ENCODE results near the gene ZNG1A. TPM values are rescaled to one million over a fixed set of nuclear protein-coding genes. Genes with fewer than 3 reads are reported as not detected.
"Not testable (repeated sequence)": the region's sequence is repeated elsewhere in the genome, so short reads cannot be mapped to it uniquely, and the experiment has no call there.

The ZNG1A gene
- total RNA-seq, 4 donors from 2014 or later, result 21.9 to 34.5 (median 25.4) TPM

- no peak for TF ChIP-seq CTCF (IDR thresholded peaks at IDR 0.05)
- ATAC-seq (ENCODE audit: low FRiP score) (no peak), DNase-seq (ENCODE audit: low spot score) (no peak)
These were observed 32.7 kb upstream of the ZNG1A start for GRCh38 chr9:211557-211956.

GRCh38 chr9:211036-211435, 32.2 kb upstream of the ZNG1A start:
- TF ChIP-seq CTCF (IDR thresholded peaks at IDR 0.05), result no peak
- DNase-seq (ENCODE audit: low spot score), result no peak
- ATAC-seq (ENCODE audit: low FRiP score), result no peak

GRCh38 chr9:209143-209758, 30.4 kb upstream of the ZNG1A start:
- ATAC-seq (ENCODE audit: low FRiP score), result peak; percentile 23
- DNase-seq (ENCODE audit: low spot score), result no peak
- TF ChIP-seq CTCF (IDR thresholded peaks at IDR 0.05), result no peak

- DNase-seq (ENCODE audit: low spot score) (no peak), ATAC-seq (ENCODE audit: low FRiP score) (no peak)
- TF ChIP-seq CTCF (IDR thresholded peaks at IDR 0.05), result no peak
These were observed 27.6 kb upstream of the ZNG1A start for GRCh38 chr9:206481-206880.

- DNase-seq (ENCODE audit: low spot score); ATAC-seq (ENCODE audit: low FRiP score): not testable (repeated sequence)
These were observed 20.7 kb upstream of the ZNG1A start for GRCh38 chr9:199601-200000.

GRCh38 chr9:178140-178825, 573 bp downstream of the ZNG1A start:
- not testable (repeated sequence) for DNase-seq (ENCODE audit: low spot score); ATAC-seq (ENCODE audit: low FRiP score)

- ATAC-seq (ENCODE audit: low FRiP score), result not testable (repeated sequence)
These were observed 9.1 kb downstream of the ZNG1A start for GRCh38 chr9:169757-170156.

GRCh38 chr9:159871-160270, 19.0 kb downstream of the ZNG1A start:
- not testable (repeated sequence) for ATAC-seq (ENCODE audit: low FRiP score); DNase-seq (ENCODE audit: low spot score)

More at GRCh38 chr9:169757-170156, 9.1 kb downstream of the ZNG1A start:
- not testable (repeated sequence) for DNase-seq (ENCODE audit: low spot score)

GRCh38 chr9:151173-151572, 27.7 kb downstream of the ZNG1A start:
- not testable (repeated sequence) for ATAC-seq (ENCODE audit: low FRiP score); DNase-seq (ENCODE audit: low spot score)

GRCh38 chr9:139880-140279, 39.0 kb downstream of the ZNG1A start:
- not testable (repeated sequence) for DNase-seq (ENCODE audit: low spot score); ATAC-seq (ENCODE audit: low FRiP score)

GRCh38 chr9:117995-118467, 60.8 kb downstream of the ZNG1A start, which contains the start of gene FOXD4:
FOXD4 (minus strand) TSS chr9:118417; CDS start chr9:118119, 298 bp downstream.
- not testable (repeated sequence) for DNase-seq (ENCODE audit: low spot score); ATAC-seq (ENCODE audit: low FRiP score)

- DNase-seq (ENCODE audit: low spot score), result not testable (repeated sequence)
These were observed 61.5 kb downstream of the ZNG1A start for GRCh38 chr9:117144-117994.

GRCh38 chr9:116239-117077, 62.4 kb downstream of the ZNG1A start:
- ATAC-seq (ENCODE audit: low FRiP score), result not testable (repeated sequence)

More at GRCh38 chr9:117144-117994, 61.5 kb downstream of the ZNG1A start:
- not testable (repeated sequence) for ATAC-seq (ENCODE audit: low FRiP score)

More at GRCh38 chr9:116239-117077, 62.4 kb downstream of the ZNG1A start:
- DNase-seq (ENCODE audit: low spot score), result not testable (repeated sequence)
